Measurements from ENCODE around the gene SMARCC1.
"Not testable (repeated sequence)": the region's sequence is repeated elsewhere in the genome, so short reads cannot be mapped to it uniquely, and the experiment has no call there.

SMARCC1 gene

GRCh38 chr3:47781685-47782445, at the start of gene SMARCC1:
Gene SMARCC1 (minus strand): TSS chr3:47781893. CDS start chr3:47781797, 96 bp downstream.
- DNase-seq (ENCODE audit: low read depth), result peak; percentile 97

DNA sequence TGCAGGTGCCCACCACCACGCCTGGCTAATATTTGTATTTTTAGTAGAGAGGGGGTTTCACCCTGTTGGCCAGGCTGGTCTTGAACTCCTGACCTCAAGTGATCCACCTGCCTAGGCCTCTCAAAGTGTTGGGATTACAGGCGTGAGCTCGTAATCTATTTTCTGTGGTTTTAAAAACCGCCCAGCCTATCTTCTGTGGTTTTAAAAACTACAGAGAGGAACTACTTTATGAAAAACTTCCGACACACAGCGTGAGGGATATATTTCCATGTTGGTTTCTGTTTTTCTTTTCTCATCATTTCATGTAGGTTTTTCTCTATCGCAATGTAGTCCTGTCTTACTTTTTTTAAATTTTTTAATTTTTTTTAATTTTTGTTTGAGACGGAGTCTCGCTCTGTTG, 47.8 kb upstream of the SMARCC1 start:
- DNase-seq (ENCODE audit: low read depth), result not testable (repeated sequence)

- DNase-seq (ENCODE audit: low read depth), result no peak
These were observed 43.9 kb upstream of the SMARCC1 start for GRCh38 chr3:47825590-47825989.

- peak; percentile 88 for DNase-seq (ENCODE audit: low read depth)
These were observed 43.1 kb upstream of the SMARCC1 start for GRCh38 chr3:47824541-47825473.

DNA sequence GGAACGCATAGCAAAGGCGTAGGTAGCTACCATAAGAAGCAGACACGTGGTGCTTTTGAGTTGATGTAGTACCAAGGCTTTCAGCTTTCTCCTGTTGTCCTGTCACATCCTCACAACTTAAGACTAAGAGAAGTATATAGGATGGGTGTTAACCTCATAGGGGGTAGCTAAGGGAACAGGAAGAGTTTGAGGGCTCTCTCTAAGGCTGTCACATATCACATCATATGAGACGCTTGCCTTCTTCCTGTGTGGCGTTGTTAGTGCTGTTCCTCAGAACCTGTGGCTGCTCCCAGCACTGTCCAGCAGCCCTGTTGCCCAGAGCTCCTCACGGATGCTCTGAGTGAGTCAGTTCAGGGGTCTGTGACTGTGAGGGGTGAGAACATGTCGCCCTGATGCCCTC, 35.9 kb upstream of the SMARCC1 start:
- DNase-seq (ENCODE audit: low read depth), result no peak

GRCh38 chr3:47813551-47814177, 32.0 kb upstream of the SMARCC1 start:
- no peak for DNase-seq (ENCODE audit: low read depth)

GRCh38 chr3:47804577-47804976, 22.9 kb upstream of the SMARCC1 start:
- no peak for DNase-seq (ENCODE audit: low read depth)

DNA sequence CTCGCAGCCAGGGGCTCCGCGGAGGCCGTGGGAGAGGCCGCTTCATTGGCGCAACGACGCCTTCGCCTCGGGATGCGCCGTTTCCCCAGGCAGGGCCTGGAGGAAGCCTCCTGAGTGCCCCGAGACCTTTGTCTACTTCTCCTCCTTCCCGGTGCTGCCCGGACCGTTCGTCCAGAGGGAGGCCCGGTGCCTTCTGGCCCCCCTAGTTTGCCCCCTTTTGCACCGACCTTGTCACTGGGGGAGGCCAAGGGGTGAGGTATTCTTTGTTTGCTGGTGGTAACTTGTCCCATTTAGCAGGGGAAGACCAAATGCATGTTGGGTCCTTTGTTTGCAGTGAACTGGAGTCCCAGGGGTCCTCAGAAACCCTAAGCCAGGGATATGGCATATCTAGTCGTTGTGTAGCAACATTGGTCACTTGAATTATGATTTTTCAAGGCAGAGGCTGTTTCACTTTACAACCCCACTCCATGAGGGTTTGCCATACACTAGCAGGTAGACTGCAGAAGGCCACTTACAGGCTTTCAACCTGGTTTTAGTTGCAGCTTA, 21.9 kb upstream of the SMARCC1 start:
- DNase-seq (ENCODE audit: low read depth), result no peak

DNA sequence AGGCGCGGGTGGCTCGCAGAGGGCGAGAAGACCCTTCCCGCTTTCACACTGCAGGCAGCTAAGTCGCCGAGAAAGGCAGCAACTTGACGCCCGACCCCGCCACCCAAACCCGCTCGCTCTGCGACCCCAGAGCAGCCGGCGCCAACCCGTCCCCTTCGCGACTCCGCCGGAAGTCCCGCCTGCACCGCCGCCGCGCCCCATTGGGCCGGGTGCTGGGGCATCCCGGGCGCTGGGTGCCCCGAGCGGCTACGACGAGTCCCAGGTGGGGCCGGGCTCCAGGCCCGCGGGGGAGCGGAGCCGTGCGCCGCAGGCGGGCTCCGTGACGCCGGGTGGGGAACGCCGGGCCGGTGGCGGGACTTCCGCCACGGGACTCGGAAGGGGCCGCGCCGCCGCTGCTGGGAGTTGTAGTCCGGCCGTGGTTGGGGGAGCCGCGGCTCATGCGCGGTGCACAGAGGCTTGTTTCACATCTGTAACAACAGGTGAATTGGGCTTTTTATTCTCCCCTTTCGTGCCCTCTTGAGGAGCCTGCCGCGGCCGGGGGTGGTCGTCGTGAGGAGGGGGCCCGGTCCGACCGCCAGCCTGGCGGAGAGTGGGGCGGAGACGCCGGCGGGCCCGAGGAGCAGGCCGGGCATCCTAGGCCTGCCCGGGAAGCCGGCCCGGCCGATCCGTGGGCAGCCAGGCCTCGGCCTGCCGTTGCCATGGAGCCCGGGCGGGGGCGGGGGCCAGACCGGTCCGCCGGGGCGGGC, 21.2 kb upstream of the SMARCC1 start, which contains the start of gene DHX30:
Gene DHX30, plus strand, starts transcription at position 405 of the 746 bp plus-strand sequence. CDS start 7,546 bp downstream, outside the sequence.
- DNase-seq (ENCODE audit: low read depth), result peak; percentile 87

DNA sequence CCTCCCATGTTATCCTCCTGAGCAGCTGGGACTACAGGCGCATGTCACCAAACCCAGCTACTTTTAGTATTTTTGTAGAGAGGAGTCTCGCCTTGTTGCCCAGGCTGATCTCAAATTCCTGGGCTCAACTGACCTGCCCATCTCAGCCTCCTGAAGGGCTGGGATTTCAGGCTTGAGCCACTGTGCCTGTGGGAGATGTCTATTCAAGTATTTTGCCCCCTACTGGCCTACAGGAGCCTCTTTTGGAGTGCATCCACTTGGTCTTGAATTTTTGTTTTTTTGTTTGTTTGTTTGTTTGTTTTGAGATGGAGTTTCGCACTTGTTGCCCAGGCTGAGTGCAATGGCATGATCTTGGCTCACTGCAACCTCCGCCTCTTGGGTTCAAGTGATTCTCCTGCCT, 18.0 kb upstream of the SMARCC1 start:
- DNase-seq (ENCODE audit: low read depth), result peak; percentile 7

DNA sequence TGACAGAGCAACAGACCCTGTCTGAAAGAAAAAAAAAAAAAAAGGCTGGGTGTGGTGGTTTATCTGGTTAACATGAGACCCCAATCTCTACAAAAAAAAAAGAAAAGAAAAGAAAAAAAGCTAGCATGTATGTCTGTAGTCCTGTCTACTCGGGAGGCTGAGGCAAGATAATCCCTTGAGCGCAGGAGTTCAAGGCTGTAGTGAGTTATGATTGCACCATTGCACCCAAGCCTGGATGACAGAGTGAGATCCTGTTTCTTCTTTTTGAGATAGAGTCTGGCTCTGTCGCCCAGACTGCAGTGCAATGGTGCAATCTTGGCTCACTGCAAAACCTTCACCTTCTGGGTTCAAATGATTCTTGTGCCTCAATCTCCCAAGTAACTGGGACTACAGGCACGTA, 12.9 kb upstream of the SMARCC1 start:
- DNase-seq (ENCODE audit: low read depth), result no peak

GRCh38 chr3:47792699-47793098, 11.0 kb upstream of the SMARCC1 start:
- DNase-seq (ENCODE audit: low read depth), result no peak

DNA sequence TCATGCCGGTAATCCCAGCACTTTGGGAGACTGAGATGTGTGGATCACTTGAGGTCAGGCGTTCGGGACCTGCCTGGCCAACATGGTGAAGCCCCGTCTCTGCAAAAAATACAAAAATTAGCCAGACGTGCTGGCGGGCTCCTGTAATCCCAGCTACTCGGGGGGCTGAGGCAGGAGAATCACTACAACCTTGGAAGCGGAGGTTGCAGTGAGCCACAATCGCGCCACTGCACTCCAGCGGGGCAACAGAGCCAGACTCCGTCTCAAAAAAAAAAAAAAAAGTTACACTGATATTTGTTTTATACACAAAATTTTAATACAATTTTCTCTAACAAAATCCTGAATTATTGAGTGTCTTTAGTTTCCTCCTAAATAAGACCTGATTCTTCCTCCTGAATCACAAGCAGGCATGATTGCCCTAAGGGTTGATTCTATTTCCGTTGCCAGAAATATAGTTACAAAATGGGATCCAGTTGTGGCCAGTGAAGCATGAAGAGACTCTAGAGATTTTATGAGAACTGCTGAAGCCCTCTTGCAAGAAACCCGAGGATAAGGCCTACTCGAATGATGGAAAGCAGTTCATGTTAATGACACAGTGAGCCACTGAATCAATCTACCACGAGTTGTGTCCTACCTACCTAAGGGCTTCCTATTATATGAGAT, 9.6 kb upstream of the SMARCC1 start:
- DNase-seq (ENCODE audit: low read depth), result peak; percentile 51

- DNase-seq (ENCODE audit: low read depth), result no peak
These were observed 2.0 kb upstream of the SMARCC1 start for GRCh38 chr3:47783673-47784072.

GRCh38 chr3:47782446-47783308, 984 bp upstream of the SMARCC1 start:
- no peak for DNase-seq (ENCODE audit: low read depth)

DNA sequence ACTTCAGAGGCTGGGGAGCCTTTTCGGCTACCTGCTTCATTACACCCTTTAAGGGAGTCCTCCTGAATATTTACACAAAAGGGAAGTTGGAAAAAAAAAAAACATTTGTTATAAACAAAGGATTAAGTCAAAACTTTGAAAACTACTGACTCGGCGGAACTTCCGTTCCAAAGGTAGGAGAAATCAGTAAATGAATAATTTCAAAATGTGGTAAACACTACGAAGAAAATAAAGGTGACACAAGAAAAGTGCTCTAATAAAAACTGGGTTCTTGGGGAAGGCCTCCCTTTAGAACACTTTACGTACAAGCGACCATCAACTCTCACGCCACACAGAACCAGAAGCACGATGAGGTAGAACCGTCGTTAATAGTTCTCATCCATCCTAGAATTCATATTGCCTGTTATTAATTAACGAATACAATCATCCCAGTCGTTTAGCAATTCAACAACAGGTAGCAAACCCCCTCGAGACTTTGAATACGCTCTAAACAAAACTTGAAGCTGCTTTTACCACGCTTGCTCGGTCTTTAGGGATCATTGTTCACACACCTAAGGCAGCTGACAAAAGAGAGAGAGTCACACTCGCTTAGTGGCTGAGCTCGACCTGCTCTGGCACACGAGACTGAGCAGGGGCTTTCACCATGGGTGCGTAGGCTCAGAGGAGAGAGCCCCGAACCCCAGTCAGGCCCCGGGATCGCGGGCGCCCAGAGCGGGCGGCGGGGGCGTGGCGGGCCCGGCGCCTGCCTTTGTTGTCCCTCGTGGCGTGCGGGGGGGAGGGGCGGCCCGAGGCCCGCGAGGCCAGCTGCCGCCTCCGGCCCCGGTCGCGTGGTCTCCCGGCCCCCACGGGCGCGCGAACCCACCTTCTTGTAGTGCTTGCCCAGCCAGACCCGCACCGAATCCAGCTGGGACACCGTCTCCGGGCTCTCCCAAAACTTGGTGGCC, 680 bp downstream of the SMARCC1 start:
- DNase-seq (ENCODE audit: low read depth), result peak; percentile 45

DNA sequence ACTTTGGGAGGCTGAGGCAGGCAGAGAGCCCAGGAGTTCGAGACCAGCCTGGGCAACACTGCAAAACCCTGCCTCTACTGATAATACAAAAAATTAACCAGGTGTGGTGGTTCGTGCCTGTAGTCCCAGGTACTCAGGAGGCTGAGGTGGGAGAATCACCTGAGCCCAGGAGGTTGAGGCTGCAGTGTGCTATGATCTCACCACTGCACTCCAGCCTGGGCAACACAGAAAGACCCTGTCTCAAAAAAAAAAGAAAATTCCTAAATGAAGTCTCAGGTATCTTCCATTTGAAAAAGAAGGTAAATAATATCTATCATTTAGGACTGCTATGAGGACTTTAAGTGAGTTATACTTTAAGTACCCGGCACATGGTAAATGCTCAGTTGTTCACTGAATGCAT, 2.9 kb downstream of the SMARCC1 start:
- no peak for DNase-seq (ENCODE audit: low read depth)

- no peak for DNase-seq (ENCODE audit: low read depth)
These were observed 8.9 kb downstream of the SMARCC1 start for GRCh38 chr3:47772788-47773187.

DNA sequence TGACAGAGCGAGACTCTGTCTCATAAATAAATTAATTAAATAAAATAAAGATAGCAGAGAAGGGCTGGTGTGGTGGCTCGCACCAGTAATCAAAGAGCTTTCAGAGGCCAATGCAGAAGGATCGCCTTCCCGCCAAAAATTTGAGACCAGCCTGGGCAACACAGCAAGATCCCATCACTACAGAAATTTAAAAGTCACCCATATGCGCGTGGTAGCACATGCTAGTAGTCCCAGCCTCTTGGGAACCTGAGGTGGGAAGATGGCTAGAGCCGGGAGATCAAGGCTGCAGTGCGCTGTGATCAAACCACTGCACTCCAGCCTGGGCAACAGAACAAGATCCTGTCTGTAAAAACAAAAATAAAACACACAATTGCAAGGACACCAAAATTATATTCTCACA, 9.6 kb downstream of the SMARCC1 start:
- DNase-seq (ENCODE audit: low read depth), result no peak

Measured in EH (cell line).